Endothelial cell of umbilical vein (primary cell): Measurements from ENCODE around the gene BBX. TPM values are rescaled to one million over a fixed set of nuclear protein-coding genes. Genes with fewer than 3 reads are reported as not detected.

ENCODE experiments used
- BruUV-seq: library from RNA; stranded (reverse); fragments of 400-500 nt; replicated peaks from 2 replicates; lab custom pipeline; 2021; lab: Mats Ljungman, UMichigan
- CTCF ChIA-PET: fragments of 300-600, 350-600 bp; sonication (Branson Sonifier 250); formaldehyde crosslinking; loops from one replicate; lab custom pipeline; 2021; ENCODE audit warnings: antibody characterized with exemption, inconsistent platforms; lab: Charles Lee
- POLR2A ChIA-PET: fragments of 300-600, 350-600 bp; sonication (Branson Sonifier 250); formaldehyde crosslinking; loops from one replicate; lab custom pipeline; 2021; ENCODE audit warnings: antibody characterized with exemption, inconsistent platforms; lab: Charles Lee
- DNase-seq: peaks from one replicate; pipeline ENCODE4 v3.0.0-alpha.2; 2011; ENCODE audit warnings: low read depth, low spot score
- FAIRE-seq: peaks from 2 replicates; lab custom pipeline; 2011; peaks lifted over from hg19 to GRCh38; lab: Jason Lieb, UNC
- H2AFZ ChIP-seq: 2 replicates; pipeline ENCODE4 v1.6.0; 2012; ENCODE audit warnings: low read depth, low read length, control low read depth, inconsistent platforms
- H3K27ac ChIP-seq: 2 replicates; pipeline ENCODE4 v1.5.1; 2011; ENCODE audit warnings: low read depth, mild to moderate bottlenecking, control low read depth, low read length, moderate library complexity; ENCODE audit not compliant: insufficient read depth
- H3K27me3 ChIP-seq, 2 experiments: 2 replicates each; pipeline versions ENCODE4 v1.6.0 to v1.6.1; 2011; ENCODE audit warnings: low read length in 2 of 2, mixed read lengths in 1 of 2; ENCODE audit not compliant: control insufficient read depth in 2 of 2, insufficient read depth in 2 of 2
- H3K36me3 ChIP-seq, 2 experiments: 2 replicates in 1 of 2; 3 replicates in 1 of 2; pipeline ENCODE4 v1.5.1; 2011; ENCODE audit warnings: low read length in 2 of 2, mild to moderate bottlenecking in 1 of 2, moderate library complexity in 1 of 2; ENCODE audit not compliant: control insufficient read depth in 2 of 2, insufficient read depth in 2 of 2; ENCODE audit errors: extremely low read depth in 1 of 2
- H3K4me1 ChIP-seq: 3 replicates; pipeline ENCODE4 v1.5.1; 2011; ENCODE audit warnings: mild to moderate bottlenecking, low read length; ENCODE audit not compliant: control insufficient read depth, insufficient read depth; ENCODE audit errors: extremely low read depth
- H3K4me2 ChIP-seq: 2 replicates; pipeline ENCODE4 v1.6.1; 2011; ENCODE audit warnings: low read length, control low read depth, mixed read lengths; ENCODE audit not compliant: insufficient read depth
- H3K4me3 ChIP-seq, 3 experiments: fragments of 200-600 bp in 1 of 3; sonication (generic), shearing (Covaris generic) in 1 of 3; replicated peaks in 1 of 3; 2 replicates each; pipeline ENCODE4 v1.5.1; 2011 to 2016; ENCODE audit warnings: control low read depth in 3 of 3, low read length in 3 of 3, mild to moderate bottlenecking in 2 of 3, inconsistent platforms in 1 of 3, low read depth in 1 of 3, moderate library complexity in 1 of 3; ENCODE audit not compliant: insufficient read depth in 1 of 3
- H3K79me2 ChIP-seq: 2 replicates; pipeline ENCODE4 v1.6.0; 2012; ENCODE audit warnings: low read length, inconsistent platforms; ENCODE audit not compliant: control insufficient read depth, insufficient read depth
- H3K9ac ChIP-seq: replicated peaks from 2 replicates; pipeline ENCODE3; 2011; ENCODE audit warnings: low read length, control low read depth; ENCODE audit not compliant: insufficient read depth; ENCODE audit errors: extremely low read depth
- H3K9me1 ChIP-seq: replicated peaks from 3 replicates; pipeline ENCODE4 v1.6.0; 2011; ENCODE audit warnings: mild to moderate bottlenecking, low read length; ENCODE audit not compliant: control insufficient read depth, insufficient read depth; ENCODE audit errors: extremely low read depth
- H3K9me3 ChIP-seq: replicated peaks from 2 replicates; pipeline ENCODE4 v1.5.1; 2012; ENCODE audit warnings: low read length, inconsistent platforms; ENCODE audit not compliant: control insufficient read depth, insufficient read depth
- H4K20me1 ChIP-seq: replicated peaks from 2 replicates; pipeline ENCODE3; 2011; ENCODE audit warnings: mild to moderate bottlenecking, low read length; ENCODE audit not compliant: control insufficient read depth, insufficient read depth; ENCODE audit errors: extremely low read depth
- EZH2 ChIP-seq: IDR thresholded peaks from 2 replicates; pipeline ENCODE4 v1.6.1; 2012; ENCODE audit warnings: borderline replicate concordance, low read depth, mild to moderate bottlenecking, moderate library complexity, low read length, inconsistent platforms; ENCODE audit not compliant: severe bottlenecking
- FOS ChIP-seq: IDR thresholded peaks from 2 replicates; pipeline ENCODE4 v1.6.1; 2011; ENCODE audit warnings: mild to moderate bottlenecking, low read length, moderate library complexity, borderline replicate concordance; ENCODE audit not compliant: insufficient read depth
- GATA2 ChIP-seq: IDR thresholded peaks from 2 replicates; pipeline ENCODE4 v1.7.0; 2011; ENCODE audit warnings: low read depth, mild to moderate bottlenecking, moderate library complexity, mixed read lengths, low read length; ENCODE audit not compliant: insufficient read length, insufficient read depth
- JUN ChIP-seq: IDR thresholded peaks from 2 replicates; pipeline ENCODE4 v1.6.1; 2011; ENCODE audit warnings: borderline replicate concordance, low read depth; ENCODE audit not compliant: insufficient read length, insufficient read depth
- MYC ChIP-seq: IDR thresholded peaks from one replicate; pipeline ENCODE4 v1.6.1; 2011; ENCODE audit warnings: mild to moderate bottlenecking, low read depth, low read length
- POLR2A ChIP-seq: IDR thresholded peaks from 2 replicates; pipeline ENCODE4 v1.6.1; 2012; ENCODE audit warnings: low read depth, mild to moderate bottlenecking, control low read depth, low read length
- POLR2AphosphoS5 ChIP-seq: IDR thresholded peaks from 2 replicates; pipeline ENCODE4 v1.6.1; 2012; ENCODE audit warnings: low read depth, mild to moderate bottlenecking, control low read depth, low read length, moderate library complexity; ENCODE audit not compliant: insufficient read depth
- dilution Hi-C: fragments of 300-500 bp; cut with MboI; formaldehyde crosslinking; loops from one replicate; pipeline ENCODE4 v1.15.0; 2019; ENCODE audit warnings: low sequenced_read_pairs; ENCODE audit not compliant: extremely low pct_ligation_motif_present
- intact Hi-C: fragments of 100-400 bp; cut with micrococcal nuclease; formaldehyde crosslinking; loops from one replicate; pipeline ENCODE4 v1.10.0; 2022
- polyA plus RNA-seq, 4 experiments: library from polyadenylated mRNA; depleted of rRNA in 3 of 4; stranded (reverse) in 3 of 4; unstranded in 1 of 4; fragments of >200 nt; gene quantifications; 2 replicates each; pipeline versions ENCODE4 v1.2.1 to v1.2.3, GENCODE V29; 2011 to 2012; ENCODE audit warnings: missing spikeins in 1 of 4
- total RNA-seq: library from RNA; stranded (reverse); gene quantifications from 2 replicates; pipeline ENCODE4 v1.2.3, GENCODE V29; 2021
- TF ChIP-seq, protein P1 (sequence below), 2 donors: IDR thresholded peaks; 1 replicate in 1 of 2; 2 replicates in 1 of 2; pipeline ENCODE4 v1.5.1; 2011; ENCODE audit warnings: low read length in 2 of 2, mild to moderate bottlenecking in 2 of 2, moderate library complexity in 2 of 2, control low read depth in 1 of 2, inconsistent platforms in 1 of 2, low read depth in 1 of 2; ENCODE audit not compliant: insufficient read depth in 1 of 2; ENCODE audit errors: extremely low read depth in 1 of 2
- TF ChIP-seq, protein P2 (sequence below): IDR thresholded peaks from 2 replicates; pipeline ENCODE4 v1.6.1; 2011; ENCODE audit not compliant: insufficient read depth, insufficient read length

Gene BBX
- total and polyA plus RNA-seq, 2 donors (not counting 3 experiments of a cell fraction or from before 2014, with no cell fraction given): 21.4 to 43.4 TPM

GRCh38 chr3:107612664-107613084 lies 89.9 kb downstream of the BBX start:
- intact Hi-C loops (no loop called here), dilution Hi-C loops (no loop called here)
- Histone ChIP-seq H4K20me1 (no peaks in the 10 kb centered on the region), H3K9me1 (no peaks in the 10 kb centered on the region), H3K4me1 (no peaks in the 10 kb centered on the region), H3K36me3 (no peaks in the 10 kb centered on the region), H3K9ac (no peak overlapping the region), H3K4me2 (no peak overlapping the region), H3K27me3 (no peaks in the 10 kb centered on the region), H3K27ac (no peak overlapping the region), H2AFZ (no peak overlapping the region), H3K79me2 (peaks cover 4% of the 10 kb centered on the region), H3K9me3 (no peaks in the 10 kb centered on the region), H3K4me3 (no peak overlapping the region)
- POLR2A ChIA-PET: no interaction called here
- BruUV-seq: no TSS peak
- no peak for FAIRE-seq
- TF ChIP-seq POLR2A (no peak), GATA2 (no peak), JUN (no peak), POLR2AphosphoS5 (no peak), MYC (no peak), FOS (no peak), EZH2 (no peak)
- TF ChIP-seq, protein P1, sequence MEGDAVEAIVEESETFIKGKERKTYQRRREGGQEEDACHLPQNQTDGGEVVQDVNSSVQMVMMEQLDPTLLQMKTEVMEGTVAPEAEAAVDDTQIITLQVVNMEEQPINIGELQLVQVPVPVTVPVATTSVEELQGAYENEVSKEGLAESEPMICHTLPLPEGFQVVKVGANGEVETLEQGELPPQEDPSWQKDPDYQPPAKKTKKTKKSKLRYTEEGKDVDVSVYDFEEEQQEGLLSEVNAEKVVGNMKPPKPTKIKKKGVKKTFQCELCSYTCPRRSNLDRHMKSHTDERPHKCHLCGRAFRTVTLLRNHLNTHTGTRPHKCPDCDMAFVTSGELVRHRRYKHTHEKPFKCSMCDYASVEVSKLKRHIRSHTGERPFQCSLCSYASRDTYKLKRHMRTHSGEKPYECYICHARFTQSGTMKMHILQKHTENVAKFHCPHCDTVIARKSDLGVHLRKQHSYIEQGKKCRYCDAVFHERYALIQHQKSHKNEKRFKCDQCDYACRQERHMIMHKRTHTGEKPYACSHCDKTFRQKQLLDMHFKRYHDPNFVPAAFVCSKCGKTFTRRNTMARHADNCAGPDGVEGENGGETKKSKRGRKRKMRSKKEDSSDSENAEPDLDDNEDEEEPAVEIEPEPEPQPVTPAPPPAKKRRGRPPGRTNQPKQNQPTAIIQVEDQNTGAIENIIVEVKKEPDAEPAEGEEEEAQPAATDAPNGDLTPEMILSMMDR (IDR thresholded peaks at IDR 0.05; ENCODE audit: extremely low read depth in 1 of 2, insufficient read depth in 1 of 2, low read depth in 1 of 2, low read length in 2 of 2): no peak
- TF ChIP-seq, protein P2, sequence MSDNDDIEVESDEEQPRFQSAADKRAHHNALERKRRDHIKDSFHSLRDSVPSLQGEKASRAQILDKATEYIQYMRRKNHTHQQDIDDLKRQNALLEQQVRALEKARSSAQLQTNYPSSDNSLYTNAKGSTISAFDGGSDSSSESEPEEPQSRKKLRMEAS: no peak
- CTCF ChIA-PET: no interaction called here
- DNase-seq: no peak
